GM21723 (cell line): Measurements from ENCODE around the gene ZNF275.
"Not testable (repeated sequence)": the region's sequence is repeated elsewhere in the genome, so short reads cannot be mapped to it uniquely, and the experiment has no call there.

Experiments
- ATAC-seq: cut with Tn5 transposase; IDR thresholded peaks from one replicate; pipeline ENCODE4 v1.9.1; 2021; ENCODE audit warnings: mild to moderate bottlenecking, moderate library complexity; ENCODE audit not compliant: unreplicated experiment

The ZNF275 gene

GRCh38 chrX:153384390-153384789, 50.4 kb downstream of the ZNF275 start:
- no peak for ATAC-seq

DNA sequence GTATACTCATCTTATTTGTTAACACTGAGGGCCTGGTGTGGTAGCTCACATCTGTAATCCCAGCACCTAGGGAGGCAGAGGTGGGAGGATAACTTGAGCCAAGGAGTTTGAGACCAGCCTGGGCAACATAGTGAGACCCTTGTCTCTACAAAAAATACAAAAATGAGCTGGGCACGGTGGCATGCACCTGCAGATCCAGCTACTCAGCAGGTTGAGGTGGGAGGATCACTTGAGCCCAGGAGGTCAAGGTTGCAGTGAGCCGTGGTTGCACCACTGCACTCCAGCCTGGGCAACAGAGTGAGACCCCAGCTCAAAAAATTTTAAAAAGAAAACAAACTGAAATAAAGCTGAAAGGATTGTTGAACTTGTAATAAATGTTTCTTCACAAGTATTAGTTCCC, 51.0 kb downstream of the ZNF275 start:
- not testable (repeated sequence) for ATAC-seq

GRCh38 chrX:153386097-153386496, 52.1 kb downstream of the ZNF275 start:
- no peak for ATAC-seq

DNA sequence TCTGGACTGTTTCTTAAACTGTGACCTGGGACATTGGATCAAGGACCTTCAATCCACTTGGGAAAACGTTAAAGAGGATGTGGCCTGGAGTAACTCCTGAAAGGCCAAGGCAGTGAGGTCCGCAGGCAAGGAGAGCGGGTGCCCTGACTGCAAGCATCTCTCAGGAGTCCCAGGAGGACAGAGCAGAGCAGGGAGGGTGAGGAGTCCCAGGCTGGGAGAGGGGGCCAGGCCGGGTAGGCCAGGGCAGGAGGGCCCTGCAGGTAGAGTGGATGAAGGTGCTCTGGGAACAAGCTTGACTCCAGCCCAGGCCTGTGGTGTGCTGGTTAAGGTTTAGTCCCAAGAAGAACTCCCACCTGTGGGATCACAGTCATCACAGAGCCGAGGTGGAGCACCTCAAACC, 53.4 kb downstream of the ZNF275 start:
- ATAC-seq: no peak

DNA sequence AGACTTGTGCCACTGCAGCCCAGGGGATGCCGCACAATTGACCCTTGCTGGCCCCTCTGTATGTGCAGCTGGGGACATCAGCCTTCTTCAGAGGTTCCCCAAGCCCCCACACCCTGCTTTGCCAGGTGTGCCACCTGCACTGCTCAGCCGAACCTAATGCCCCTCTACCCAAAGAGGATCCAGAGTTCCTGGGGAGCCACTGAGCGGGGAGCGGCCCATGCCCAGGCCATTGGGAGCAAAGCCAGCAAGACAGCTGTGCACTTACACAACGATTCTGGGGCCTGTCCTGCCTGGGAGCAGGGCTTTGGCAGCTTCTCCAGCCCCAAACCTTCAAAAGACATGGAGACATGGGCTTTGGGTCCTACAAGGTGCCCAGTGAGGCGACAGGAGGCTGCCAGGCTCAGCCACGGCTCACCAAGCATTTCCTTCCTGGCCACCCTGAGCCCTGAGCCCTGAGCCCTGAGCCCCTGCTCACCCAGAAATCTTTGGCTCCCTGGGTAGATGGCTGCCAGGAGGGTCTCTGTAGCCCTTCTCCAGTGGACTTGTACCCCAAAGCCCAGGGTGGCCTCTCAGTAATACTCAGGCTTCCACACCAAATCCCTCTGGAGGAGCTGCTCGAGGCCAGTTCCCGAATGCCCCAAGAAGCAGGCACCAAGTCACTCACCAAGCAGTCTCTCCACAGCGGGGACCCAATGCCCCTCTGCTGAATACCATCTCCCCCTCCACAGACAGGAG, 54.2 kb downstream of the ZNF275 start:
- no peak for ATAC-seq

- ATAC-seq: no peak
Measured at GRCh38 chrX:153388722-153389459, 54.9 kb downstream of the ZNF275 start.

- not testable (repeated sequence) for ATAC-seq
Measured at GRCh38 chrX:153389460-153389768, 55.5 kb downstream of the ZNF275 start.

GRCh38 chrX:153392642-153393321, 58.8 kb downstream of the ZNF275 start:
- ATAC-seq: no peak

DNA sequence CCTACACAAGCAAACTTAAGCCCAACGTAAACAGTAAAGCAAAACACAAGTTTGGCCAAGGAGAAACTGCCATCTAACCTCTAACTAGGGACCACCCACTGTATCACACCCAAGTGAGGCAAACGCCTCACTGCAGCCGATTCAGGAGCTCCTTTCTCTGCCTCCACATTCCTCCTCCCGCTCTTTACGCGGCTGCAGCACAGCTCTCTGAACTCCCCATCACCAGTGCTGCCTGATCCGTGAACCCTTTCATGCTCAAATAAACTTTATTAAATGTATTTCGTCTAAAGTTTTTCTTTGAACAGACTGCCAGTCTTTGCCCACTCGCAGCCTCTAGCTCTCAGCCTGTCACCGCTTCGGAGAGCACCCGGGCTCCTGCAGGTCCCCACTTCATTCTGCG, 60.7 kb downstream of the ZNF275 start:
- ATAC-seq: no peak

GRCh38 chrX:153395613-153396319, 61.8 kb downstream of the ZNF275 start:
- ATAC-seq: no peak

DNA sequence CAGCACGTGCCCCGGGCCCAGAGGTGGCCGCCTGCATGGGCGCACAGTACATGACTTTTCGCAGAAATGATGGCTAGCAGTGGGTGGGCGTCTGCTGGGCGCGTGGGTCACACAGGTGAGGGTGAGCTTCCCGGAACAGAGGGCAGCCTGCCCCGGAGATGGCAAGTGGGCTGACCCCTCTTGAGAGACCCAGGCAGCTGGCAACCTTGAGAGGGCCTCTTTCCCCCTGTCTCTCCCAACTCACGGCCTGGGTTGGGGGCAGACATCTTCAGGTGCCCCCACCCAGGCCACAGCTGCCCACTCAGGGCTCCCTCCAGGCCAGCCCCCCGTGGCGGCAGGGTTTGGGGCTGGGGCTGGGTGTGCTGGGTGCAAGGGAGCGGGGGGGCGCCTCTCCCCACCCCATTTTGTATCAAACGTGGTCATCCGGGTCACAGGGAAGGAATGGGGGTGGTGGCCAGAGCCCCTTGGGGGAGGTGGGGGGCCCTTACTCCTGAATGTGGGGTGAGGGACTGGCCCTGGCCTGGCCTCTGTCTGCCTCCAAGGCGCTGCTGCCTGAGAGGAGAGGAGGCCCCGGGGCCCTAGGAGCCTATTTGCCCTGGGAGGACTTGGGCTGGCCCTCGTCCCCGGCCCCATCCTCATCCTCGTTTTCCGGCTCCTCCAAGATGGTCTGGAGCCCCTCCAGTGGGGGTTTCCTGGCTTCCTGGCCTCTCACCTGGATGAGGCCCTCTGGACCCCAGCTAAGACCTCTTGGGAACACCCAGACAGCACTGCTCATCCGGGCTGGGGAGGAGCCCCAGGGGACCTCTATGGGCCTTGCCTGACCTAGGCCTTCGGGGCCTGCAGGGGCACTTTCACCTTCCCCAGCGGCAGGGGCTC, 62.6 kb downstream of the ZNF275 start:
- ATAC-seq: no peak

DNA sequence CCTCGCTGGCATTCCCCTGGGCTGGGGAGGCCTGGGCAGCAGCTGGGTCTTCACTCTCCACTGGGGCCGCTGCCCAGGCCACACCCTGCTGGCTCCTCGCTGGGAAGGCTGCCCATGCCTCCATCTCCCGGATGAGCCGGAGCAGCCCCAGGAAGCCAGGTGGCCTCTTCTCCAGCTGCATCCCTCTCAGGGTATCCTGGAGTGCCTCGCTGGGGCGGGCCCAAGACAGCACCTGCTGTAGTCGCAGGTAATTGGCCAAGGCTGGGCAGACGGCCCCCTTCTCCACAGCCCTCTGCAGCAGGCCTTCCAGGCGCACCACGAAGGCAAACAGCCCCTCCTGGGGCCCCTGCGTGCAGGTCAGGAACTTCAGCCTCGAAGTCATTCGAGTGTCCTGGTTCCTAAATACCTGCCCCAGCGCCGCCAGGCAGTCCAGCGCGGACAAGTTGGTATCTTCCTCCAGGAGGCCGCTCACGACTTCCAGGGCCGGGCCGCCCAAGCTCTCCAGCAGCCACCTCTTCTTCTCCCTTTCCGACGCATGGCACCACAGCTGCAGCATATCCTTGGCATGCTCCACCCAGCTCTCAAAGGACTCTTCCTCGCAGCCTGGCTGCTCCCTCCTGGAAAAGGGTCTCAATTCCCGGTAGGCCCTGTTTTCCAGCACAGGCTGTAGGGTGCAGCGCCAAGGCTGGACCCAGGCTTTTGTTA, 63.5 kb downstream of the ZNF275 start:
- ATAC-seq: no peak

DNA sequence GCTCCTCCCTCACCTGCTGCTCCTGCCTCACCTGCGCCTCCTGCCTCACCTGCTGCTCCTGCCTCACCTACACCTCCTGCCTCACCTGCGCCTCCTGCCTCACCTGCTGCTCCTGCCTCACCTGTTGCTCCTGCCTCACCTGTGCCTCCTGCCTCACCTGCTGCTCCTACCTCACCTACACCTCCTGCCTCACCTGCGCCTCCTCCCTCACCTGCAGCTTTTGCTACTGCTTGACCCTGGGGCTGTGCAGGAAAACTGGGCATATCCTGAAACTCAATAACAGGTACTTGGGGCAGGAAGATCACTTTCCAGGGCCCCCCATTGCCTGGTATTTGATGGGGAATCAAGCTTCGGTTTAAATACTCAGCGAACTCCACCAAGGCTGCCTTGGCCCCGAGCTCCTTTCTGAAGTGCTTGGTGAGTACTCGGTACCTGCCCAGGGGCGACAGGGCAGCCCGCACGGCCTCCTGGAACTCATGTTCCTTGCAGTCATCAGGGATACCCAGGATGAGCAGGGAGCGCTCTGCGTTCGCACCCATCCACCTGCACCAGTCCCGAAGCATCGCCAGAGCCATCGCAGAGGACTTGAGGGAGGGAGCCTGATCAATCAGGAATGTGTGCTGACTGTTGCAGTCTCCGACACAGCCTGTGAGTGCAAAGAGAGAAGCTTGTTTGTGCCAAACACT, 64.5 kb downstream of the ZNF275 start:
- ATAC-seq: no peak

- no peak for ATAC-seq
Measured at GRCh38 chrX:153400146-153401132, 66.5 kb downstream of the ZNF275 start.

DNA sequence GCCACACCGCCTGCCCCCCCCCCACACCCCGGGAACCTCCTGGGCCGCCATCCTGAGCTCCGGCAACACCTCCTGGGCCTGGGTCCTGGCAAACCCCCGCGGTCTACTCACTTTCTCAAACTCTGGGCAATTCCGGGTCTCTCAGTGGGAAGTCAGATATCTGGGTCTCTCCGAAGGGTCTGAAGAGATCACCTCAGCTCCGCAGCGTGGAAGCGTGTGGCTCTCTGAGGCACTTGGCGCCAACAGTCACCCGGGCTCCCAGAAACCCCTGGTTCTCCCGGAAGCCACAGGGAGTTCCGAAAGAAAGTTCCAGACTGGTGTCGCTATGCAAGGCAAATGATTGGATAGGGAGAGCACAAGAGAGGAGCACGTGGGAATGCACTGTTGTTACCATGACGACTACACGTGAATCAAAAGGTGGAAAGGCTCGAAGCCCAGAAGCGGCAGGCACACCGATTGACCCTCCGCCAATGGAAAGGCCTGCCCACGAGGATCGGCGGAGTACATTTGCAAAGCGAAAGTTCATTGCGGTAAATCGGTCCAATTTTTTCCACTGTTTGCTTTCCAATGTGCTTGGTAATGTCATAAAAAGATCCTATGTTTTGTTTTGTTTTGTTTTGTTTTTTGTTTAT, 67.3 kb downstream of the ZNF275 start, which contains the start of gene PNMA6E:
PNMA6E (minus strand) TSS at position 218 of the 632 bp plus-strand sequence. CDS start 2,501 bp downstream, outside the sequence.
- no peak for ATAC-seq
